ENCODE measurements around the gene PCNX4.

PCNX4 gene

DNA sequence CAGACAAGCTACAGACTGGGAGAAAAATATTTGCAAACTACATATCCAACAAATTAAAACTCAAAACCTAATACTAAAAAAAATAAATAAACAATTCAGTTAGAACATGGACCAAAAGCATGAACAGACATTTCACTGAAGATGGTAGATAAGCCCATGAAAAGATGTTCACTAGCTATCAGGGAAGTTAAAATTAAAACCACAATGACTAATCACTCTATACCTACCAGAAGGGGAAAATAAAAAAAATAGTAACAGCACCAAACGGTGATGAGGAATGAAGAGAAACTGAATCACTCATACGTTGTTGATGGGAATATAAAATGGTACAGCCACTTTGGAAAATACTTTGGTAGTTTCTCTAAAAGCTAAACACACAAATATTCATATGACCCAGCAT lies 104.6 kb downstream of the PCNX4 start:
- peak; percentile 72 for ATAC-seq

DNA sequence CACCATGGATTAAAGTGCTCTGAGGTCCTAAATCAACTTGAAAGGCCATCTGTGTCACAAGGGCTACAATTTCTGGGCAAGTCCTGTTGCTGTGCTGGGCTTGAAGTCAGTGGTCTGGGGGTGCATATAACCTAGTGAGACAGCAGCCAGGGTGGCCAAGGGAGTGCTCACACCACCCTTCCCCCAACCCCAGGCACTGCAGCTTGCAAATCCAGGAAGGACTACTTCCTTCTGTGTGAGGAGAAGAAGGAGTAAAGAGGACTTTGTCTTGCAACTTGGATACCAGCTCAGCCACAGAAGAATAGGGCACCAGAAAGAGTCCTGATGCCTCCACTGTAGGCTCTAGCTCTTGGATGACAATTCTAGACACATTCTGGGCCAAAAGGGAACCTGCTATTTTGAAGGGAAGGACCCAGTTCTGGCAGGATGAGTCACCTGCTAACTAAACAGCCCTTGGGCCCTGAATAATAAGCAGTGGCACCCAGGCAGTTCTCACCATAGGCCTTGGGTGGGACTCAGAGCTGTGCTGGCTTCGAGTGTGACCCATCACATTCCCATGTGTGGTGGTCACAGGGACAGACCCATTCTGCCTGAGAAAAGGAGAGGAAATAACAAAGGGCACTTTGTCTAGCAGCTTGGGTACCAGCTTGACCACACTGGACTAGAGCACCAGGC lies 106.0 kb downstream of the PCNX4 start:
- Mint-ChIP-seq H3K4me1 (peaks cover 14% of the 10 kb centered on the region), H3K9me3 (peaks cover 17% of the 10 kb centered on the region), H3K36me3 (ENCODE audit: low read depth) (no peaks in the 10 kb centered on the region), H3K27me3 (no peaks in the 10 kb centered on the region), H3K27ac (no peak overlapping the region), H3K4me3 (no peak overlapping the region)
- ATAC-seq (no peak), DNase-seq (no peak)

More for the DNA sequence above, 104.6 kb downstream of the PCNX4 start:
- Mint-ChIP-seq H3K27me3 (no peaks in the 10 kb centered on the region), H3K27ac (no peak overlapping the region), H3K4me3 (no peak overlapping the region), H3K4me1 (peaks cover 14% of the 10 kb centered on the region), H3K9me3 (peaks cover 15% of the 10 kb centered on the region), H3K36me3 (ENCODE audit: low read depth) (no peaks in the 10 kb centered on the region)
- DNase-seq = no peak

DNA sequence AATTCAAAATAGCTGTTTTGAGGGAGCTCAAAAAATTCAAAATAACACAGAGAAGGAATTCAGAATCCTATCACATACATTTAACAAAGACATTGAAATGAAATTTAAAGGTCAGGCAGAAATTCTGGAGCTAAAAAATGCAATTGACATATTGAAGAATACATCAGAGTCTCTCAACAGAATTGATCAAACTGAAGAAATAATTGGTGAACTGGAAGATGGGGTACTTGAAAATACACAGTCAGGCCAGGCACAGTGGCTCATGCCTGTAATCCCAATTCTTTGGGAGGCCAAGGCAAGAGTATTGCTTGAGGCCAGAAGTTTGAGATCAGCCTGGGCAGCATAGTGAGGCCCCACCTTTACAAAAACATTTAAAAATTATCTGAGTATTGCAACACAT lies 107.6 kb downstream of the PCNX4 start:
- no peak for ATAC-seq
- no peak overlapping the region for H3K4me3 Mint-ChIP-seq
- H3K27ac Mint-ChIP-seq = no peak overlapping the region
- peaks cover 14% of the 10 kb centered on the region for H3K4me1 Mint-ChIP-seq
- H3K36me3 Mint-ChIP-seq (ENCODE audit: low read depth) = no peaks in the 10 kb centered on the region
- no peaks in the 10 kb centered on the region for H3K27me3 Mint-ChIP-seq
- no peak for DNase-seq
- peaks cover 17% of the 10 kb centered on the region for H3K9me3 Mint-ChIP-seq

DNA sequence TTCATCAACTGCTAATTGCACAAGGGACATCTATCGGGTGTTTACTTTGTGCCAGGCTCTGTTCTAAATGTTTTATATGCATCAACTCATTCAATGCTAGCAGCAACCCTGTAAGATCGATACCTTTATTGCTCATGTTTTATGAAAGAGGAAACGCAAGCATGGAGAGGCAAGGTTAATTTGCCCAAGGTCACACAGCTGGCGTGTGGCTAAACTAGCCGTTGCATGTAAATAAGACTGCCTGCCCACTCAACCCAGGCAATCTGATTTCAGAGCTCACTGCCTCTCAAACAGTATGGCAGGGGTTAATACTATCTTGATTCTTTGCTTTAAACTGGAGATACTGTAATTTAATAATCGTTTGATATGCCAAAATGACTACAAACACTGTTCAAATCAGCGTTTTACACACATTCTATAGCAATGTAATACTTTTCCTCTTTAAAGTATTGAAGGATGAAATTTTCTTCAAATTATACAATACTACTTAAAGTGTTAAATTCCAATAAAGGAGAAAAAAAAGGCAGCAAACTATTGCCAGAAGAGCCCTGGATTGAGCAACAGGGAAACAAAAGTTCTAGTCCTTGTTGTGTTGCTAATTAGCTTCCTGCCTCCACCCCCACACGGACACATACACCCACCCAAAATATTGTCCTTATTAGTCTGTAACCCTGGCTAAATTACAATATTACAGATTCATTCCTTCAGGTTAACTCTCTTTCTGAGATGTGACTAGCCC lies 112.5 kb downstream of the PCNX4 start:
- H3K9me3 Mint-ChIP-seq = peaks cover 13% of the 10 kb centered on the region
- ATAC-seq = no peak
- no peak for DNase-seq
- H3K27me3 Mint-ChIP-seq = peaks cover 16% of the 10 kb centered on the region
- no peak overlapping the region for H3K4me3 Mint-ChIP-seq
- H3K36me3 Mint-ChIP-seq (ENCODE audit: low read depth) = no peaks in the 10 kb centered on the region
- no peak overlapping the region for H3K27ac Mint-ChIP-seq
- H3K4me1 Mint-ChIP-seq = peaks cover 20% of the 10 kb centered on the region

DNA sequence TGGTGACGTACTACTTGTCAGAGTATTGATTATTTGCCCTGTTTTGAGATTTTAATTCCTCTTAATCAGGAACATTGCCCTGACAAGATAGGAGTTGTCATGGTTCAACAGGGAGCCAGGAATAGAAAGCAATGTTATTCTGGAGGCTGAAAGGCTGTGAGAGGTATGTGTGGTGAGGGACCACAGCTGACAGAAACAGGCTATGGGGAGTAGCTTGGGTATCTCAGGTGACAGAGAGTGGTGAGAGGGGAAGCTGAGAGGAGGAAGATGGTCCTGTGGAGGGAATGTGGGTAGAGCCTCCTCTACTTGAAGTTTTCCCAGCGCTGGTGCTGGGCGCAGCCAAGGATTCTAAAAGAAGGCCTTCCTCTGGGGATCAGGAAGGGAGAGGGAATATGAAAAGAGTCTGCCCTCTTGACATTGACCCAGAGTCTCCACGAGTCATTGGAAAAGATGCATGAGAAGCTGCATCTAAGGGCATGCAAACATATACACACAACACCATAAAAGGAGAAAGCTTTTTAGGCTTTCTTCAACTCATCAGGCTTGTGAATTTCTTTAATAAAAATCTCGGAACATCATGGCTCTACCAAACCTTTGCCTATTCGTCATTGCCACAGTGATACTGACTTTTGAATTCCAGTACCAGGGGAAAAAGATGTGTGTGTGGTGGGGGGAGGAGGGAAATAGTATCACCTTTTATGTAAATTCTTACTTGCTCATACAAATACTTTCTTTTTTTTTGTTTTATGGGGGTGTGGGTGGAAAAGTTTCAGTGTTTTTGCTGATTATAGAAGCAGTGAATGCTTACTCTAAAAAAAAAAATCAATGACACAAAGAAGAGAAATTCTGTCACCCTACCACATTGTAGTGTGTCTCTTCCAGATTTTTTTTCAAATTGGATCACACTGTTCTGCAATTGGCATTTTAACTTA lies 113.4 kb downstream of the PCNX4 start:
- peaks cover 6% of the 10 kb centered on the region for H3K9me3 Mint-ChIP-seq
- H3K27me3 Mint-ChIP-seq = peaks cover 17% of the 10 kb centered on the region
- peaks cover 20% of the 10 kb centered on the region for H3K4me1 Mint-ChIP-seq
- H3K4me3 Mint-ChIP-seq = no peak overlapping the region
- DNase-seq (no peak), ATAC-seq (peak; percentile 46)
- no peaks in the 10 kb centered on the region for H3K36me3 Mint-ChIP-seq (ENCODE audit: low read depth)
- H3K27ac Mint-ChIP-seq = peak overlapping the region; percentile 40

DNA sequence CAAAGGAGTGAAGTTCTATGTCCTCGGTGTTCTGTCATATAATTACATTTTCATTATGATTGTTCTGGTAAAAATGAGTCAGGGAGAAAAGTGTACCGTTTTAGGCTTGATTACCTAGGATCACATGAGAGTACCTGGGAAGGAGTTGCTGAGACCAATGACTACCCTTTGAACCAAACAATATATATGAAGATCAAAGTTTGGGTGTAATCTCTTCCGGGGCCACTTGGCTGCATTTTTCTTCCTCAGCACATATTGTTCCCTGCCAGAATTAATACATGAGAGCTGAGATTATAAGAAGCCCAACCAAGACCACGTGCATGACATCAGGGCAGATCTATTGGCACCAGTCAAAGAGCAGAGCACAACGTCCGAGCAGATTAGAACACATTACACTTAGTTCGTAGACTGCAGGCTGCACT lies 114.5 kb downstream of the PCNX4 start:
- H3K9me3 Mint-ChIP-seq = peaks cover 3% of the 10 kb centered on the region
- DNase-seq (no peak), ATAC-seq (no peak)
- no peaks in the 10 kb centered on the region for H3K36me3 Mint-ChIP-seq (ENCODE audit: low read depth)
- no peak overlapping the region for H3K4me3 Mint-ChIP-seq
- peaks cover 20% of the 10 kb centered on the region for H3K27me3 Mint-ChIP-seq
- H3K4me1 Mint-ChIP-seq = peaks cover 20% of the 10 kb centered on the region
- no peak overlapping the region for H3K27ac Mint-ChIP-seq

DNA sequence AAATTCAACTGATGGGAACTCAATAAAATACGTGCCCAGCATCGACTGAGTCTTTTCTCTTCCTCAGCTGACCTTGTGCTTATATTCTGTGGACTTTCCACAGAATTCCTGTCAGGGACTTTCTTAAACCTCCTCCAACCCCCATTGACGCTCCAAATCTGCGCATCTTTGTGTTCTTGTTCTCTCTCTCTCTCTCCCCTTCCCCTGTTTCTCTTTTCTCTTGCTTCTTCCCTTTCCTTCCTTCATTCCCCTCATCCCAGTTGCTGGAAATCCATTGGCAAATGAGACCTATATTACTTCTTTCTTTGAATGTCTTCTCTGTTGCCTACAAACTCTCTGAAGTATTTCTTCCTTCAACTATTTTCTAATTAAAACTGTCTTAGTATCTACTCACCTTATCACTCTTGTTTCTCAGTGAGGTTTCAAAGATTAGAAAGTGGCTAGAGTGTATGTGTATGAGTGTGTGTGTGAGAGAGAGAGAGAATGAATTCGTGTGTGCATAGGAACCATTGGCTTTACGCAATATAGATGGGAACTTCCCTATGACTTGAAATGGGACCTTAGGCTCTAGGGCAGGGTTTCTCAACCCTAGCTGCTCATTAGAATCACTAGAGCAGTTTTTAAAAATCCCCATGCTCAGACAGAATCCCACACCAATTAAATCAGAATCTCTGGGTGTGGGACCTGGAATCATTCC lies 115.3 kb downstream of the PCNX4 start:
- DNase-seq = no peak
- peaks cover 20% of the 10 kb centered on the region for H3K27me3 Mint-ChIP-seq
- no peak overlapping the region for H3K4me3 Mint-ChIP-seq
- ATAC-seq = no peak
- no peaks in the 10 kb centered on the region for H3K36me3 Mint-ChIP-seq (ENCODE audit: low read depth)
- H3K27ac Mint-ChIP-seq = no peak overlapping the region
- H3K9me3 Mint-ChIP-seq = no peaks in the 10 kb centered on the region
- H3K4me1 Mint-ChIP-seq = peaks cover 20% of the 10 kb centered on the region

DNA sequence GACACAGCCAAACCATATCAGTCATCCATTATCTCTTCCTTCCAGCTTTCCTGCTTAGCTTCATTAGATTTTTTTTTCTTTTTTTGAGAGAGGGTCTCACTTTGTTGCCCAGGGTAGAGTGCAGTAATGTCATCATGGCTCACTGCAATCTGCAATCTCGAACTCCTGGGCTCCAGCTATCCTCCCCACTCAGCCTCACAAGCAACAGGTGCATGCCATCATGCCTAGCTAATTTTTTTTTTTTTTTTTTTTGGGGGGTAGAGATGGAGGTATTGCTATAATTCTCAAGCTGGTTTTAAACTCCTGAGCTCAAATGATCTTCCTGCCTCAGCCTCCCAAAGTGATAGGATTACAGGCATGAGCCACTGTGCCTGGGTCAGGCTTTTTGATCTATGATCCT lies 119.0 kb downstream of the PCNX4 start:
- no peak for DNase-seq
- Mint-ChIP-seq H3K27ac (no peak overlapping the region), H3K36me3 (ENCODE audit: low read depth) (no peaks in the 10 kb centered on the region), H3K4me1 (peaks cover 9% of the 10 kb centered on the region), H3K4me3 (no peak overlapping the region), H3K27me3 (peaks cover 14% of the 10 kb centered on the region), H3K9me3 (no peaks in the 10 kb centered on the region)
- ATAC-seq = no peak

DNA sequence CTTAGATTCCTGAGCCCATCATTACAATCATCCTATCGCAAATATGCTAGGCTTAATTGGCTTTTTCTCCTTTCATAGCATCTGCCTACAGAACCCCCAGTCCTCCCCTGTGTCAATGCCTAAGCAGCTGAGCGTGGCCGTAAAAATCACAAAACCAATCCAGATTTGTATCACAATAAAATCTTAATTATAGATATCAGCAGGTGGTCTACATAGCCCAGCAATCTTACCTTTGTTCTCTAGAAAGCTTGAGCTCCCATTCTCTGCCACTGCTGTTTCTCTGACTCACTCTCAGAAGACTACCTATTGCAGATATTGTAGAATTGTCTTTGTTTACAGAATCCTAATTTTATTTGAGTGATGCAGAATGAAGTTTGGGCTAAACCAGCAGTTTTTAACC lies 119.4 kb downstream of the PCNX4 start:
- Mint-ChIP-seq H3K27me3 (peaks cover 14% of the 10 kb centered on the region), H3K4me3 (no peak overlapping the region), H3K4me1 (peaks cover 5% of the 10 kb centered on the region), H3K36me3 (ENCODE audit: low read depth) (no peaks in the 10 kb centered on the region), H3K27ac (no peak overlapping the region), H3K9me3 (no peaks in the 10 kb centered on the region)
- no peak for ATAC-seq
- no peak for DNase-seq

DNA sequence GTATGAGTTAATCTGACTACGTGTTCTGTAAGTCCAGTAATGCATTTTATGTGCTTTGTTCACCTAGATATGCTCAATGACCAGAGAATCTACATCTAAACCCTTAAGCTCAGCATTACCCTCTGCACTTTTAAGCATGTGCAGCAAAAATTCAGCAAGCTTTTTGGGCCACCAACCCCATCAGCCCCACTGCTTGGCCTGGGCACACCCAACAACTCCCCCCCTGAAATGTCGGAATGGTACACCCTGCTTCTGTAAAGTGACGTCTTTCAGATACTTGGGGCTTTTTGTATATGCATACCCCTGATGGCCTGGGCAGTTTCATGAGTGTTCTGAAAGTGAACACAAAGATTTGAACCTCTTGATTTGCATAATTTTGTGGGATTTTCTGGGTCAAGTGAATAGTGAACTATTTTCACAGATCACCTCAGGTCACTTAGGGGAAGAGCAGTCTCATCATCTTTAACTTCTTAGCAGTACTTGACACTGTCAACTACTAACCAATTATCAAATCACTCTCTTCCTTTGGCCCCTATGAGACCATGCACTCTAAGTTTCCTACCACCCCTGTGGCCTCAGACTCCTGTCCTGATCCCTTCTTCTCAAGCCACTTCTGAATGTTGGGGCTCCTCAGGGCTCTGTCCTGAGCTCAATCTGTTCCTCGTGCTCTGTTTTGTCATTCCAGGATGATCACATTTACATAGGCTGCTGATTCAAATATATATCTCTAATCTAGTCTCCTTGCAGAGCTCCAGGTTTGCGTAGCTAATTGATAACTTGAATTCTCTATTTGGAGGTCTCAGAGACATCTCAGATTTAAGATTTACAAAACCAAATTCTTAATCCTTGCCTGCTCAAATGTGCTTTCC lies 121.0 kb downstream of the PCNX4 start:
- Mint-ChIP-seq H3K27me3 (peaks cover 9% of the 10 kb centered on the region), H3K4me1 (no peaks in the 10 kb centered on the region), H3K27ac (peak overlapping the region; percentile 52), H3K36me3 (ENCODE audit: low read depth) (no peaks in the 10 kb centered on the region), H3K4me3 (no peak overlapping the region), H3K9me3 (no peaks in the 10 kb centered on the region)
- ATAC-seq (no peak), DNase-seq (no peak)

DNA sequence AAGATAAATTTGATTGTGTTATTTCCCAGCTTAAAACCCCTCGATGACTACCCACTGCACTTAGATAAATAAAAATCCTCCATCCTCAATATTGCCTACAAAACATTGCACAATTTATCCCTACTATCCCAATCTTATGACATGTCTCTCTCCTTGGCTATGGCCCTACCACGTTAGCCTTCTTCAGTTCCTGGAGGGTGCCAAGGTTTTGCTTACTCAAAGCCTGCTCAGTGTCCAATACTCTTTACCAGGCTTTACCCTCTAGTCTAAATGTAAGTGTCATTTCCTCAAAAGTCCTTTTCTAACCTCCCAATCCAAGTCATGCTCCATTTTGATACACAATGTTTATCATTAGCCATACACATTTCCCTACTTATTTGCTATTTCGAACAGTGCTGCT lies 122.3 kb downstream of the PCNX4 start:
- Mint-ChIP-seq H3K36me3 (ENCODE audit: low read depth) (no peaks in the 10 kb centered on the region), H3K4me3 (no peak overlapping the region), H3K27me3 (peaks cover 9% of the 10 kb centered on the region), H3K9me3 (no peaks in the 10 kb centered on the region), H3K4me1 (no peaks in the 10 kb centered on the region), H3K27ac (no peak overlapping the region)
- DNase-seq = no peak
- ATAC-seq = no peak

DNA sequence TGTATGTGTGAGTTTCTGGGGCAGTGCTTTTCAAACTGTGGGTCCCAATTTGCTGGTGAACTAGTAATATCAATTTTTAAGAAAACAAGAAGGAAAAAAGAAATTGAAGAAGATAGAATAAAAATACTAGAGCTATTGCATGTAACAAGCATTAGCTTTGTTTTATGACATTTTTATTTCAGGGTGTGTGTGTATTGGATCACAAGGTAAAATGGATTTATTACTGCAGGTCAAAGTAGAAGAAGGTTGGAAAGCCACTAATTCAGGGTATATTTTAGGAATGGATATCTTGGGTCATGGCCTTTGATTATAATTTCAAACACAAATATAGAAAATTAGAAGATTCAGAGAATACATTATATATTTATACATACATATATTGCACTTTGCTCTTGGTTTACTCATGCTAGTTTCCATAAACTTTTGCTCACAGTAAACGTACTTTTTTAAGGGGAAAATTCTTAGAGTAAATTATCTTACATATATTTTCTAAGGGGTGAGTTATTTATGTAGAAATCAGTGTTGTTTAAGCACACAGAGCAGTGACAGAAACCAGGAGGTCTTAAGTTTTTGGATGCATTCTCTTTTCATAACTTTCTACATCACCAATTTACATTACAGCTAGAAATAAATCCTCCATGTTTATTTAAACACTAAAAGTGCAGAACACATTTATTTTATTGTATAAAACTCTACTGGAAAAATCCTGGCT lies 122.8 kb downstream of the PCNX4 start:
- Mint-ChIP-seq H3K4me1 (peaks cover 3% of the 10 kb centered on the region), H3K27ac (no peak overlapping the region), H3K27me3 (peaks cover 5% of the 10 kb centered on the region), H3K36me3 (ENCODE audit: low read depth) (no peaks in the 10 kb centered on the region), H3K9me3 (no peaks in the 10 kb centered on the region), H3K4me3 (no peak overlapping the region)
- no peak for DNase-seq
- ATAC-seq = no peak

DNA sequence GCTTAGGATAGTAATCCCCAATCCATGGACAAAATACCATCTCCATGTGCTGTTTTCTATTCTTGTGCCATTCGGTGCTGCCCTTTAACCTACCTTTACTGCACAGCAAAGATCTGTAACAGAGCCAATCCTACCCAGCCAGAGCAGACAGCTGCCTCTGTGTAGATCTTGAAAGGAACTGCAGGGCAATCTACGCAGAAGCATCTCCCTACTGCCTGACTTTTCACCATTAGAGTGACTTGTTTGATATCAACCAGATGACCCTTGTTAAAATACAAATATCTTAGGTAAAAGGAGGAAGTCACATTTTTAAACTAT lies 123.4 kb downstream of the PCNX4 start:
- Mint-ChIP-seq H3K4me3 (no peak overlapping the region), H3K27ac (no peak overlapping the region), H3K36me3 (ENCODE audit: low read depth) (no peaks in the 10 kb centered on the region), H3K9me3 (no peaks in the 10 kb centered on the region), H3K4me1 (peaks cover 6% of the 10 kb centered on the region), H3K27me3 (peaks cover 5% of the 10 kb centered on the region)
- DNase-seq = no peak
- ATAC-seq = no peak
